GM12878 (cell line): ENCODE data around the gene MKNK1. TPM values are rescaled to one million over a fixed set of nuclear protein-coding genes. Genes with fewer than 3 reads are reported as not detected.

Source experiments
- ATAC-seq: fragments of 200-7000 bp; cut with Tn5 transposase; 3 replicates; pipeline ENCODE4 v1.9.1; 2020; ENCODE audit warnings: mild to moderate bottlenecking, moderate library complexity
- BruUV-seq: library from RNA; stranded (reverse); fragments of 400-500 nt; replicated peaks from 2 replicates; lab custom pipeline; 2021; lab: Mats Ljungman, UMichigan
- CTCF ChIA-PET: fragments of 300-600 bp; sonication (Branson Sonifier 250); formaldehyde crosslinking; extraction: SDS; loops from one replicate; lab custom pipeline; 2021; ENCODE audit warnings: inconsistent platforms; lab: Yijun Ruan, JAX
- POLR2A ChIA-PET: fragments of 350-600 bp; formaldehyde crosslinking; extraction: SDS; loops from one replicate; lab custom pipeline; 2021; ENCODE audit warnings: inconsistent platforms; lab: Charles Lee
- RAD21 ChIA-PET: fragments of 300-600 bp; sonication (Branson Sonifier 250); formaldehyde crosslinking; loops from one replicate; lab custom pipeline; 2023; ENCODE audit warnings: antibody characterized with exemption; ENCODE audit not compliant: unreplicated experiment; lab: Charles Lee
- SMC1A ChIA-PET: fragments of 300-600 bp; sonication (Branson Sonifier 250); formaldehyde crosslinking; loops from one replicate; lab custom pipeline; 2023; ENCODE audit not compliant: unreplicated experiment, uncharacterized antibody; lab: Charles Lee
- DNase-seq: peaks from one replicate; pipeline ENCODE4 v3.0.0-alpha.2; 2011; ENCODE audit warnings: low read depth, low spot score
- FAIRE-seq: peaks from 3 replicates; lab custom pipeline; 2011; peaks lifted over from hg19 to GRCh38; lab: Jason Lieb, UNC
- H2AFZ ChIP-seq: 2 replicates; pipeline ENCODE4 v1.6.0; 2011; ENCODE audit warnings: low read depth, low read length, control low read depth; ENCODE audit not compliant: control insufficient read depth
- H3K27ac ChIP-seq: 2 replicates; pipeline ENCODE4 v1.5.1; 2011; ENCODE audit warnings: control low read depth; ENCODE audit not compliant: control insufficient read depth, insufficient read depth
- H3K27me3 ChIP-seq, 2 experiments: replicated peaks in 1 of 2; 2 replicates each; pipeline versions ENCODE4 v1.6.0 to v1.6.1; 2011; ENCODE audit warnings: low read length in 1 of 2; ENCODE audit not compliant: control insufficient read depth in 2 of 2, insufficient read depth in 2 of 2
- H3K36me3 ChIP-seq, 2 experiments: 2 replicates each; pipeline ENCODE4 v1.5.1; 2011; ENCODE audit warnings: low read length in 1 of 2; ENCODE audit not compliant: control insufficient read depth in 2 of 2, insufficient read depth in 2 of 2
- H3K4me1 ChIP-seq: 2 replicates; pipeline ENCODE4 v1.6.1; 2011; ENCODE audit warnings: mild to moderate bottlenecking, low read length, moderate library complexity, mixed read lengths; ENCODE audit not compliant: control insufficient read depth, insufficient read depth
- H3K4me2 ChIP-seq: 2 replicates; pipeline ENCODE4 v1.6.0; 2011; ENCODE audit warnings: control low read depth; ENCODE audit not compliant: control insufficient read depth, insufficient read depth
- H3K4me3 ChIP-seq: fragments of 200-600 bp; sonication (generic); 2 replicates; pipeline ENCODE4 v1.5.1; 2016
- H3K79me2 ChIP-seq: 2 replicates; pipeline ENCODE4 v1.6.0; 2011; ENCODE audit warnings: low read length; ENCODE audit not compliant: control insufficient read depth, insufficient read depth
- H3K9ac ChIP-seq: 2 replicates; pipeline ENCODE4 v1.8.0; 2011; ENCODE audit warnings: low read length, control low read depth, mixed read lengths; ENCODE audit not compliant: control insufficient read depth, insufficient read depth
- H3K9me3 ChIP-seq: replicated peaks from 3 replicates; pipeline ENCODE4 v1.5.1; 2011; ENCODE audit warnings: mild to moderate bottlenecking, low read length; ENCODE audit not compliant: control insufficient read depth, insufficient read depth
- H4K20me1 ChIP-seq: 2 replicates; pipeline ENCODE4 v1.6.0; 2011; ENCODE audit not compliant: control insufficient read depth, insufficient read depth
- HDAC2 ChIP-seq: fragments of 200-600 bp; sonication (generic); IDR thresholded peaks from 2 replicates; pipeline ENCODE4 v1.6.1; 2017
- PML ChIP-seq: IDR thresholded peaks from 2 replicates; pipeline ENCODE4 v1.6.1; 2012; ENCODE audit warnings: low read length, inconsistent platforms
- ZNF592 ChIP-seq: fragments of 450-650 bp; IDR thresholded peaks from 2 replicates; pipeline ENCODE4 v1.6.1; 2017; ENCODE audit warnings: mild to moderate bottlenecking, moderate library complexity
- WGBS: methylation state at CpG from one replicate; pipeline ENCODE4 v1.1.6; 2016; ENCODE audit warnings: low lambda C conversion rate; ENCODE audit not compliant: insufficient replicate concordance, insufficient coverage; ENCODE audit errors: missing lambda C conversion rate; 5-methylcytosine and 5-hydroxymethylcytosine counted together
- in situ Hi-C: fragments of 300-500 bp; cut with MboI; formaldehyde crosslinking; loops from 9 replicates; pipeline ENCODE4 v1.14.3; 2018; ENCODE audit warnings: mixed read lengths
- intact Hi-C: fragments of 100-400 bp; cut with micrococcal nuclease; formaldehyde crosslinking; loops from one replicate; pipeline ENCODE4 v1.14.2; 2022; ENCODE audit not compliant: unreplicated experiment
- polyA plus RNA-seq, 11 experiments: library from polyadenylated mRNA; depleted of rRNA in 4 of 11; unstranded in 6 of 11; stranded (reverse) in 5 of 11; fragments of >200 nt; fragmentation: Nextera tagmentation in 4 of 11; fragmentation: Illumina TruSeq in 1 of 11; extraction: Ambion mirVana in 4 of 11; extraction: Trizol in 1 of 11; gene quantifications; 1 replicate in 1 of 11; 2 replicates in 10 of 11; pipeline versions ENCODE4 v1.2.1 to v1.2.3, GENCODE V29; 2011 to 2016; ENCODE audit warnings: inconsistent platforms in 2 of 11, missing spikeins in 2 of 11, low read depth in 1 of 11
- total RNA-seq, 4 experiments: library from RNA; depleted of rRNA in 3 of 4; stranded (reverse); fragments of >200 nt in 3 of 4; fragmentation: Illumina TruSeq in 1 of 4; extraction: Trizol in 1 of 4; gene quantifications; 2 replicates each; pipeline versions ENCODE4 v1.2.1 to v1.2.3, GENCODE V29; 2013 to 2021

Gene MKNK1
- total and polyA plus RNA-seq, 10 of the 15 experiments (the other 5 are each of a cell fraction or from before 2014, with no cell fraction given), result 13.7 to 29.9 (median 26.5) TPM

DNA sequence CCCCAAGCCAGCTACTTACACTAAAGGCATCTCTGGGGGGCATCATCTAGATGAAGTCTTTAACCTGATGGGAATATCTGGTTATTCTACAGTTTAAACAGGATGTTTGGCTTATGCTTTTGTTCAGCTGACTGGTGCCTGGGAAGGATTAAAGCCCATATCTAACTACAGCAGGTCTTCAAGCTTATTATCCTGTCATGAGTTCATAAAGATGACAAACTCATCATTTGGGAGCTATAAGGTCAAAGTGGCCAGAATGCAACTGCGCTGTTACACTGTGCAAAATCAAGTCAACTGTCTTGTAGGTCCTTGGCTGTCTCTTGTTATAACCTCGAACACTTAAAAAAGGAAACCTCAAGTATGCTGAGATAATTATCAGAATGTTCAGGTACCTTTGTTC is 31.1 kb upstream of the MKNK1 start (continued):
- no peak for TF ChIP-seq ZNF592
- no peak for TF ChIP-seq HDAC2

DNA sequence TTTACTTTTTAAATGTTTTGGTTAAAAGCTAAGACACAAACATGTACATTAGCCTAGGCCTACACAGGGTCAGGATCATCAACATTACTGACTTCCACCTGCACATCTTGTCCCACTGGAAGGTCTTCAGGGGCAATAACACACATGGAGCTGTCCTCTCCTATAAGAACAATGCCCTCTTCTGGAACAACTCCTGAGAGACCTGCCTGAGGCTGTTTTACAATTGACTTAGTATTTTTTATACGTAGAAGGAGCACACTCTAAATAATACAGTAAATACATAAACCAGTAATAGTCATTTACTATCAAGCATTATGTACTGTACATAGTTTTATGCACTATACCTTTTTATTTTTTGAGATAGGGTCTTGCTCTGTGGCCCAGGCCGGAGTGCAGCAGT is 26.7 kb upstream of the MKNK1 start:
- no peak for TF ChIP-seq PML
- Histone ChIP-seq H3K27ac (no peak overlapping the region), H3K9me3 (no peaks in the 10 kb centered on the region), H3K9ac (no peak overlapping the region), H3K36me3 (peaks cover 2 to 8% of the 10 kb centered on the region in 2 experiments), H3K4me1 (no peaks in the 10 kb centered on the region), H3K27me3 (no peaks in the 10 kb centered on the region), H3K4me2 (no peak overlapping the region), H2AFZ (no peak overlapping the region), H3K79me2 (no peaks in the 10 kb centered on the region), H4K20me1 (no peaks in the 10 kb centered on the region), H3K4me3 (no peak overlapping the region)
- DNase-seq (no peak), ATAC-seq (no peak), FAIRE-seq (no peak)
- in situ Hi-C loops (no loop called here), intact Hi-C loops (no loop called here)
- ChIA-PET RAD21 (interaction anchor here (0.6 to 0.7 kb wide), 2 partner anchors 8 to 74 kb away, joined by 3 read pairs; no protein-coding TSS in a partner anchor), SMC1A (interaction anchor here (1.0 to 1.5 kb wide), 3 partner anchors 12 to 94 kb away, joined by 3 to 4 read pairs (median 4); partner anchors contain the start of gene MOB3C), CTCF (interaction anchor here (0.9 to 1.4 kb wide), 3 partner anchors 8 to 96 kb away, joined by 3 to 4 read pairs (median 3); no protein-coding TSS in a partner anchor), POLR2A (no interaction called here)
- no TSS peak for BruUV-seq
- 98% methylated on average over 2 of the region's 2 CpGs for WGBS
